HCT116 (cell line): Measurements from ENCODE around the gene GNL2. TPM values are rescaled to one million over a fixed set of nuclear protein-coding genes. Genes with fewer than 3 reads are reported as not detected.

Experiments used
- ATAC-seq: fragments of 200-7000 bp; cut with Tn5 transposase; 2 replicates; pipeline ENCODE4 v1.9.1; 2020; ENCODE audit warnings: mild to moderate bottlenecking, moderate library complexity
- BruUV-seq: library from RNA; stranded (reverse); fragments of 400-500 nt; replicated peaks from 2 replicates; lab custom pipeline; 2021; lab: Mats Ljungman, UMichigan
- CTCF ChIA-PET: fragments of 300-600 bp; sonication (Branson Sonifier 250); formaldehyde crosslinking; loops from one replicate; lab custom pipeline; 2021; ENCODE audit warnings: antibody characterized with exemption; lab: Charles Lee
- POLR2A ChIA-PET: fragments of 300-600, 350-600 bp; sonication (Branson Sonifier 250); formaldehyde crosslinking; loops from one replicate; lab custom pipeline; 2021; ENCODE audit warnings: antibody characterized with exemption; lab: Charles Lee
- RAD21 ChIA-PET, 2 experiments: fragments of 300-600 bp; sonication (Branson Sonifier 250); formaldehyde crosslinking; loops; one replicate each; lab custom pipeline; 2023; ENCODE audit warnings: low total read pairs in 2 of 2; ENCODE audit not compliant: uncharacterized antibody in 2 of 2, unreplicated experiment in 2 of 2, low non-redundant PET in 1 of 2; lab: Charles Lee
- DNase-seq: peaks from one replicate; pipeline ENCODE4 v3.0.0-alpha.2; 2010; ENCODE audit warnings: low read depth, low spot score
- H2AFZ ChIP-seq: fragments of 200-600 bp; shearing (Covaris generic), sonication (generic); 2 replicates; pipeline ENCODE4 v1.6.1; 2017; ENCODE audit warnings: low read depth, mixed run types, mixed read lengths, antibody characterized with exemption, low read length; ENCODE audit not compliant: poor library complexity, severe bottlenecking
- H3K27ac ChIP-seq: 2 replicates; pipeline ENCODE4 v1.5.1; 2012; ENCODE audit warnings: low read depth, low read length
- H3K27me3 ChIP-seq: fragments of 200-600 bp; sonication (generic); 2 replicates; pipeline ENCODE4 v1.6.1; 2016; ENCODE audit warnings: mixed run types, low read length, mixed read lengths; ENCODE audit not compliant: insufficient read depth
- H3K36me3 ChIP-seq, 2 experiments: fragments of 200-500 bp in 1 of 2; fragments of 200-600 bp in 1 of 2; sonication (Bioruptor generic) in 1 of 2; sonication (generic) in 1 of 2; 2 replicates each; pipeline versions ENCODE4 v1.5.1 to v1.6.1; 2014 to 2016; ENCODE audit warnings: low read length in 2 of 2, inconsistent platforms in 1 of 2, mixed read lengths in 1 of 2, mixed run types in 1 of 2; ENCODE audit not compliant: insufficient read depth in 2 of 2, control insufficient read depth in 1 of 2
- H3K4me1 ChIP-seq, 2 experiments: fragments of 200-600 bp in 1 of 2; sonication (generic) in 1 of 2; 2 replicates each; pipeline versions ENCODE4 v1.5.1 to v1.6.1; 2012 to 2017; ENCODE audit warnings: low read length in 2 of 2, inconsistent platforms in 1 of 2, mild to moderate bottlenecking in 1 of 2, mixed read lengths in 1 of 2, mixed run types in 1 of 2, moderate library complexity in 1 of 2; ENCODE audit not compliant: insufficient read depth in 2 of 2, control insufficient read depth in 1 of 2
- H3K4me2 ChIP-seq: fragments of 200-600 bp; sonication (generic); 2 replicates; pipeline ENCODE4 v1.6.1; 2017; ENCODE audit warnings: mixed run types, low read length, mixed read lengths
- H3K4me3 ChIP-seq, 2 experiments: fragments of 200-600 bp in 1 of 2; sonication (generic) in 1 of 2; replicated peaks in 1 of 2; 2 replicates each; pipeline ENCODE4 v1.5.1; 2011 to 2016; ENCODE audit warnings: low read length in 2 of 2, control low read depth in 1 of 2, low read depth in 1 of 2, mild to moderate bottlenecking in 1 of 2, mixed read lengths in 1 of 2, mixed run types in 1 of 2
- H3K79me2 ChIP-seq: fragments of 200-600 bp; sonication (generic); 2 replicates; pipeline ENCODE4 v1.6.1; 2017; ENCODE audit warnings: mild to moderate bottlenecking, mixed run types, low read length, moderate library complexity, mixed read lengths; ENCODE audit not compliant: insufficient read depth
- H3K9ac ChIP-seq: fragments of 200-600 bp; sonication (generic); 2 replicates; pipeline ENCODE4 v1.6.1; 2016; ENCODE audit warnings: low read length, mixed read lengths
- H3K9me2 ChIP-seq: fragments of 200-600 bp; sonication (generic), shearing (Covaris generic); 2 replicates; pipeline ENCODE4 v1.6.1; 2017; ENCODE audit warnings: mixed run types, mild to moderate bottlenecking, moderate library complexity; ENCODE audit not compliant: insufficient read depth
- H3K9me3 ChIP-seq, 2 experiments: fragments of 200-500 bp in 1 of 2; fragments of 200-600 bp in 1 of 2; sonication (Bioruptor generic) in 1 of 2; sonication (generic) in 1 of 2; 2 replicates each; pipeline ENCODE4 v1.6.1; 2014 to 2017; ENCODE audit warnings: low read length in 2 of 2, mixed read lengths in 2 of 2, inconsistent platforms in 1 of 2, low read depth in 1 of 2, mild to moderate bottlenecking in 1 of 2, mixed run types in 1 of 2, moderate library complexity in 1 of 2; ENCODE audit not compliant: control insufficient read depth in 1 of 2, insufficient read depth in 1 of 2
- H4K20me1 ChIP-seq: fragments of 200-600 bp; sonication (generic), shearing (Covaris generic); 2 replicates; pipeline ENCODE4 v1.6.1; 2017; ENCODE audit warnings: mixed run types, mild to moderate bottlenecking, moderate library complexity; ENCODE audit not compliant: insufficient read depth
- CBX3 ChIP-seq: IDR thresholded peaks from 2 replicates; pipeline ENCODE4 v1.6.1; 2012; ENCODE audit warnings: low read depth
- EGR1 ChIP-seq: IDR thresholded peaks from 2 replicates; pipeline ENCODE4 v1.6.1; 2012; ENCODE audit warnings: low read depth
- ELF1 ChIP-seq: IDR thresholded peaks from 2 replicates; pipeline ENCODE4 v1.6.1; 2012; ENCODE audit warnings: low read depth, borderline replicate concordance
- EZH2phosphoT487 ChIP-seq: fragments of 200-600 bp; IDR thresholded peaks from 2 replicates; pipeline ENCODE4 v1.6.1; 2018; ENCODE audit warnings: antibody characterized with exemption, borderline replicate concordance
- FOSL1 ChIP-seq: IDR thresholded peaks from 2 replicates; pipeline ENCODE4 v1.6.1; 2012; ENCODE audit warnings: low read depth
- MAX ChIP-seq: IDR thresholded peaks from 2 replicates; pipeline ENCODE4 v1.6.1; 2012
- POLR2A ChIP-seq: IDR thresholded peaks from 2 replicates; pipeline ENCODE4 v1.7.0; 2011; ENCODE audit warnings: borderline replicate concordance; ENCODE audit not compliant: insufficient read depth, insufficient read length; ENCODE audit errors: extremely low read depth
- POLR2AphosphoS5 ChIP-seq: IDR thresholded peaks from 2 replicates; pipeline ENCODE4 v1.6.1; 2011; ENCODE audit warnings: mild to moderate bottlenecking, low read depth, low read length, moderate library complexity
- SRF ChIP-seq: IDR thresholded peaks from 2 replicates; pipeline ENCODE4 v1.6.1; 2012; ENCODE audit warnings: low read depth
- ZFX ChIP-seq: fragments of 450-650 bp; IDR thresholded peaks from 2 replicates; pipeline ENCODE4 v1.6.1; 2017
- ZNF274 ChIP-seq: fragments of 200-500 bp; sonication (Bioruptor generic); IDR thresholded peaks from 2 replicates; pipeline ENCODE4 v1.6.1; 2014; ENCODE audit warnings: mild to moderate bottlenecking, low read depth, low read length, inconsistent platforms
- intact Hi-C: fragments of 100-400 bp; cut with micrococcal nuclease; formaldehyde crosslinking; loops from 2 replicates; pipeline ENCODE4 v1.10.0; 2022
- total RNA-seq: library from RNA; stranded (reverse); gene quantifications from one replicate; pipeline ENCODE4 v1.2.1, GENCODE V29; 2021; ENCODE audit not compliant: unreplicated experiment

The GNL2 gene
- total RNA-seq, 1 experiment from 2014 or later = 79.2 TPM

- DNase-seq = no peak
- Histone ChIP-seq H3K9me2 (no peaks in the 10 kb centered on the region), H2AFZ (no peak overlapping the region), H3K9ac (no peak overlapping the region), H3K27ac (no peak overlapping the region), H3K36me3 (peaks cover 69 to 70% of the 10 kb centered on the region in 2 experiments), H3K4me2 (no peak overlapping the region)
- ATAC-seq = no peak
- CTCF ChIA-PET = no interaction called here
- RAD21 ChIA-PET = interaction anchor here in 1 of 2 experiments (0.6 kb wide), 1 partner anchor 129 kb away, joined by 5 read pairs; no protein-coding TSS in a partner anchor
- POLR2A ChIA-PET = no interaction called here
- TF ChIP-seq CBX3 = no peak
- no peak for TF ChIP-seq FOSL1
- no peak for TF ChIP-seq ZFX
- TF ChIP-seq POLR2A = no peak
- TF ChIP-seq SRF = no peak
- TF ChIP-seq ZNF274 = no peak
- no peak for TF ChIP-seq EGR1
- TF ChIP-seq EZH2phosphoT487 = no peak
- TF ChIP-seq POLR2AphosphoS5 = no peak
- TF ChIP-seq ELF1 = no peak
- no peak for TF ChIP-seq MAX
- TF ChIP-seq, all 23 proteins: peak for 0
- no peak overlapping the region for H3K4me3 ChIP-seq
- H3K9me3 ChIP-seq = no peaks in the 10 kb centered on the region
- BruUV-seq = no TSS peak
- peaks cover 0 to 19% of the 10 kb centered on the region in 2 experiments; a peak in 3 of 4 replicates for H3K4me1 ChIP-seq
- intact Hi-C loops = no loop called here
- H4K20me1 ChIP-seq = no peaks in the 10 kb centered on the region
- no peaks in the 10 kb centered on the region for H3K27me3 ChIP-seq
- peaks cover 24% of the 10 kb centered on the region for H3K79me2 ChIP-seq
Measured at GRCh38 chr1:37574834-37575480, 20.8 kb downstream of the GNL2 start.
